NCI-H446 treated with DMSO at 0.1 percent for 48 hours (cell line): ENCODE results near the gene SLC35E1.

Experiments
- DNase-seq: peaks from one replicate; lab custom pipeline; 2025; lab: John Stamatoyannopoulos, UW

SLC35E1 gene

GRCh38 chr19:16572332-16573211 is at the start of gene SLC35E1:
Gene SLC35E1, minus strand, starts transcription at chr19:16572415. Its CDS starts 51 bp downstream, at chr19:16572364.
- DNase-seq: peak; percentile 91

DNA sequence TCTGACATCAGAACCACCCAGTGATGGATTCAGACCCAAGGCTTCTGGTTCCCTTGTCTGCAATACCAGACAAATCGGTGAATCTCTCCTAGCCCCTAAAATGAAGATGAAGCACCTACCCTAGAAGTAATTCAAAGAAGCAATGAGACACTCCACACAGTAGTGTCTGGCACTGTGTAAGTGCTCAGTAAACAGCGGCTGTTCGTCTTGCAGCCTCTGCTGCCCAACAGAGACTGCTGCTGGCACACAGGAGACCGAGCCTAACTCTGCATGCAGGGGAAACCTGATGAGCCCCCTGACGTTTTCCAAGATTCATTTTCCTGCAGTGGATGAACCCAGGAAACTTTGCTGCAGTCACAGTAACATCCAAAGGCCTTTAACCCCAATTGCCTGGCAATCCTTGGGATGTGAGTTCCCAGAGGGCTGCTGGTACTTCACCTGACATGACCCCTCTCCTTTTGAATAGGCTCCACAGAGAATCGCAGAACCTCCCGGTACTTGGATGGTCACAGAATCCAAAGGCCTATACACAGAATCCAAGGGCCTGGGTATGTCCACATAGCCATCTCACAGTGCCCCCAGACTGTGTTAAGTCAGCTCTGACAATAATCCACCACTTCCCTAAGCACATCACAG is 49.1 kb upstream of the SLC35E1 start:
- DNase-seq: no peak

GRCh38 chr19:16620584-16620983 is 48.4 kb upstream of the SLC35E1 start:
- no peak for DNase-seq

- DNase-seq: no peak
Measured at GRCh38 chr19:16620018-16620417, 47.8 kb upstream of the SLC35E1 start.

- no peak for DNase-seq
Measured at GRCh38 chr19:16619457-16619856, 47.2 kb upstream of the SLC35E1 start.

- DNase-seq: no peak
Measured at GRCh38 chr19:16618248-16618647, 46.0 kb upstream of the SLC35E1 start.

- DNase-seq: no peak
Measured at GRCh38 chr19:16615808-16616207, 43.6 kb upstream of the SLC35E1 start.

- no peak for DNase-seq
Measured at GRCh38 chr19:16614941-16615340, 42.7 kb upstream of the SLC35E1 start.

- no peak for DNase-seq
Measured at GRCh38 chr19:16613841-16614240, 41.6 kb upstream of the SLC35E1 start.

DNA sequence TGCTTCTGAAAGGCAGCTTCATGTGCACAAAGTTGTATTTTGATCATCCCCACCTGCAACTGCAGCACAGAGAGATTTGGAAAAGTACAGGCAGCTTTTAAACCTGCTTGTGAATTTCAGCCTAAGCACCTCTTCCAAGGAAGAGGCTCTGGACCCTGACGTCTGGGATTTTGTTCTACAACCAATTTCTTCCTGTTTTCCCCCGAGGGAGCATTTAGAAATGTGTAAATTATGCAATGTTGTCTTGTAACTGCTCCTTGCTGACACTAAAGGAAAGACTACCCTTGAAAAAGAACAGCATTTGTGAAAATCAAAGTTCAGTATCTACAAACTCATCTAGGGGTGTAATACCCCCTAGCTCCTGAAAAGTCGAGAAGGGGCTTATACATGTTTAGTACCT is 40.4 kb upstream of the SLC35E1 start:
- DNase-seq: no peak

DNA sequence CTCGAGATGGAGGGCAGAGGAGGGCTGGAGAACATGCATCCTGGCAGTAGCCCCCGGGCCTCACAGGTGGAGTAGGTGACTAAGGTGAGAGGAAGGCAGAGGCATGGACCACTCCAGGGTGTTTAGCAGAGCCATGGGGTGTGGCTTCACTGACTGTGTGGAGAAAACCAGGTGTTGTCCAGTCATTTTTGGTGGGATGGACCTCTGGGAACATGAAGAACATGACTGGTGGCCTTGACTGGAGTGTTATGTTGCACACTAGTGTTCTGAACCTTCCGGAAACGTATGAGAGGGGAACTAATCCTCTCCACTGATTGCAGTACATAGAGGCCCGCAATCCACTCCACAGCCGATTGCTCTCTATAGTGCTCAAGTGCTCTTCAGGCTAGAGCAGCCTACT is 38.9 kb upstream of the SLC35E1 start:
- no peak for DNase-seq

DNA sequence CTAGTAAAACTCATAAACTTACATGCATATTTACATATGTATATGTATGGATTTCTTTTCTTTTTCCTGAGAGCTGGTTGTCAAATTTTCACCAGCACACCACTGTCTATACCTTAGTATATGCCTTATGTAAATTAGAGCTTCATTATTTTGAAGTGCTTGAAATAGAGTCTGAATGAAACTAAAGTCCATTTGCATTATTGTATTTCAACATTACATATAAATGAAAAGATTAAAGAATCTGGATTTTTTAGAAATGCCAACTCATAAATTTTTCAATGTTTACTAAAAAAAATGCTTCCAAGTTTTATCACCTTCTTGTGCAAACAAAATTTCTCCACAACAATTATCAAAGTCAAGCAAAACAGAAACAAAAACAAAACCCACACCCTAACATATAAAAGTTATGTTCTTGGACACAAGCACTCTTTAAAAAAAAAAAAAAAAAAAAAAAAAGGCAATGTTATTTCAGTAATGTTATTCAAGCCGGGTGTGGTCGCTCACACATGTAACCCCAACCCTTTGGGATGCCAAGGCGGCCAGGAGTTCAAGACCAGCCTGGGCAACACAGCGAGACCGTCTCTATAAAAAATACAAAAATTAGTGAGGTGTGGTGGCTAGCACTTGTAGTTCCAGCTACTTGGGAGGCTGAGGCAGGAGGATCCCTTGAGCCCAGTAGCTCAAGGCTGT is 37.4 kb upstream of the SLC35E1 start:
- DNase-seq: no peak

DNA sequence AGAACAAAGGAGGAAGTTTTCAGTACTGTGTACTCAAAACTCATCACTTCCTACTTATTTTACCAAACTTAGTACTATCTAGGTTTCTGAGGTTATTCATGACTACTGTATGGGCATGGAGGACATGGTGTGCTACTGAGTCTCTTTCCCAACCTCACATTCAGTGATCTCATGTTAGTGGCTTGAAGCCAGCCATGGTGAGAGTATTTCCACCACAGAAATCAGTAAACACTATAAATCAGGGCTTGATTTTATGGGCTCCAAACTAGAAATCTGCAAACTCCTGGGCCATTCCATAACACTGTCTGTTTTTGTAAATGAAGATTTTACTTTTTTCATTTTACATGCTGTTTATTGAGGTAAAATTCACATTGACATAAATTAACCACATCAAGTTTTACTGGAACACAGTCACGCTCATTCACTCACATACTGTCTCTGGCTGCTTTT is 36.1 kb upstream of the SLC35E1 start:
- no peak for DNase-seq

- DNase-seq: no peak
Measured at GRCh38 chr19:16607819-16608218, 35.6 kb upstream of the SLC35E1 start.

GRCh38 chr19:16605553-16605994 is 33.4 kb upstream of the SLC35E1 start:
- peak; percentile 47 for DNase-seq

- no peak for DNase-seq
Measured at GRCh38 chr19:16605115-16605514, 32.9 kb upstream of the SLC35E1 start.

DNA sequence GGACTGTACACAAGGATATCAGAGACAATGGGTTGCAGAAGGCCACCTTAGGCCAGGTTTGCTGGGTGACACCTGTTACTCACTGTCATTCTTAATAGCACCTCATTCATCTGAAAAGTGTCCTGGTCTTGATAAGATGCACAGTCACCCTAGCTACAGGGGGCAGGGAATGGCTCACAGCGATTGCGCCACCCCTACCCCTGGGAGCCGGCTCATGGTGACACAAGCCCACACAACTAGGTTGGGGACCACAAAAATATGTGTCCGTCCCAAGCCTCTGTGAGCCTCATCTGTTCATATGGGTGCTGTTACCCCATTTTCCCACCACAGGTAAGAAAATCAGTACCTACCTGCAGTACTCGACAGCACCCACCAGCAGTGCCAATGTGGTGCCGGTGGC is 32.4 kb upstream of the SLC35E1 start:
- no peak for DNase-seq

DNA sequence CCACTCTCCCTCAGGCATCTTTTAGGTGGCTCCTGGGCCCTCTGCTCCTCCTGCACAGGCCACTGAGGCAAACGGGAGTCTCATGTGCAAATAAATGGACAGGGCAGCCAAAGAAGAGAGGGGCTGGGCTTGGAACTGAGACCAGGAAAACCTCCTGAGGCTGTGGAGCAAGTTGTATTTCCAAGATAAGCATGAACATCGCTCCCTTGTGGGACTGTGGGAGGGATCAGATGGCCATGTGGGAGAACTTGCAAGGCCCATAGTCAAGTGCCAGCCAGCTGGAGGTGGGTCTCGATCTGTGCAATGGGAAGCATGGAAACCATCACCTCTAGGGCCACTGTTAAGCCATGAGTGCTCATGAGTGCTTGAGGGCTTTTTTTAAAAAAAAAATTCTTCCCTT is 30.9 kb upstream of the SLC35E1 start:
- DNase-seq: no peak

DNA sequence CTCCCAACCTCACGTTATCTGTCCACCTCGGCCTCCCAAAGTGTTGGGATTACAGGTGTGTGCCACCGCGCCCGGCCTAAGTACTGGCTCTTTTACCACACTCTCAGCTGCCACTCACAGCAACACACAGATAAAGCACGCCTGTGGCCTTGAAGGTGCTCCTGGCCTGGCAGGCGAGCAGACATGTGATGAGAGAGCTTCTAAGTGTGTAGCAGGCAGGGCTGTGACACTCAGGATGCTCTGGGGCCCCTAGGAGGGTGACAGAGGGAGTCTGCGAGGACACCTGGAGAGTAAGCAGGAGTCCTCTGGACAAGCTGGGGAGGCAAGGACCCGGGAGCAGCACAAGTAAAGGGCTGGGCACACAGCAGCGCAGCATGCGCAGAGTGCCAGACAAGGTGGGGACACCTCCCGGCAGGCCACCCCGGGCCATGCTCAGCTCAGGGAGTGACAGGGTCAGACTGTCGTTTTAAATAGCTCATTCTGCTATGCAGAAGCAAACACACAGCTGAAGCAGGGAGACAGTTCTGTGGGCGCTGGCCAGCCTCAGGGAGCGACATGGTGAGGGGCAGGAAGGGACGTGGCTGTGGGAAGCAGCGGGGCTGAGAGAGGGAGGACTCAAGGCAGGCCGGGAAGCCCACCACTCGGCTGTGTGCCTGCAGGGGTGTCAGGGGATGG is 29.3 kb upstream of the SLC35E1 start:
- no peak for DNase-seq

GRCh38 chr19:16600824-16601223 is 28.6 kb upstream of the SLC35E1 start:
- DNase-seq: no peak

GRCh38 chr19:16599655-16600346 is 27.6 kb upstream of the SLC35E1 start:
- DNase-seq: no peak

GRCh38 chr19:16598848-16599247 is 26.6 kb upstream of the SLC35E1 start:
- no peak for DNase-seq
